ENCODE data around the gene YWHAH. TPM values are rescaled to one million over a fixed set of nuclear protein-coding genes. Genes with fewer than 3 reads are reported as not detected.
A peak's percentile ranks its signal among the peaks of the same experiment; 100 is the strongest.

Gene YWHAH
- total and polyA plus RNA-seq, 9 of the 15 experiments (the other 6 are each of a cell fraction or from before 2014, with no cell fraction given) = 32.0 to 177 (median 114) TPM

DNA sequence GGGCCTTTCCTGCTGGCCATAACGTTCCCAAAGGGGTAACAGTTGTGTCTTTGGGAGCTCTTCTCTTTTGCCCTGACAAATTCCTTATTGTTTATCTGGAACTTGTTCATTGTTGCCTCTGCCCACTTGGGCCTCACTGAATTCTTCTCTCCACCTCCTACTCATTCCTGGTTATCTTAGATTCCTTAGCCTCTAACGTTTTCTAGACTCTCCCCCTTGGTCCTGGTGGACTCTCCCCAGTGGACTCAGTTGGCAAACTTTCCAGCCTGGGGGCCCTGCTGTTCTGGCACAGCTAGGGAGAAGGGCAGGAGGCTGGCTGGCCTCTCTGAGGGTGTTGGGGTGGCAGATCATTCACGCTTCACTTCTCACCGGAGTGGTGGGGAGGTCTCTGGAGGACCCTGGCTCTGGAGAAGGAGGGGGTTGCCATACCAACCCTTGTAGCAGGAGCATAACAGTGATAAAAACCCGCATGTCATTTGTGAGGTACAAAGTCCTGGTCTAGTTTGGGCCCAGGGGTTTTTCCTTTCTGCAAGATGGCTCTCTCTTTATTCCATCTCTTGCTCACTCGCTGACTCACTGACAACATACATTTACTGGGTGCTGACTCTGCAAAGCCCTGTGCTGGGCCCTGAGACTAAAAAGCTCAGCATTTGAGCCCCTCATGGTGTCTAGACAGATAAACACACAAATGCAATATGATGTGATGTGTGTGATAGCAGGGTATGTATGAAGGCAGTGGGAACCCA is 39.7 kb downstream of the YWHAH start:
- Histone ChIP-seq H3K36me3 (ENCODE audit: control insufficient read depth, insufficient read depth, low read length) (no peaks in the 10 kb centered on the region), H4K20me1 (replicated peaks; ENCODE audit: control insufficient read depth, insufficient read depth, low read length) (no peaks in the 10 kb centered on the region), H2AFZ (ENCODE audit: low read depth, low read length) (no peak overlapping the region), H3K4me2 (ENCODE audit: insufficient read depth, low read length) (no peak overlapping the region), H3K79me2 (ENCODE audit: control insufficient read depth, insufficient read depth, low read length) (no peaks in the 10 kb centered on the region), H3K4me3 (no peak overlapping the region), H3K27me3 (ENCODE audit: control insufficient read depth in 2 of 2, insufficient read depth in 2 of 2, low read length in 2 of 2) (peaks cover 2 to 5% of the 10 kb centered on the region in 2 experiments; a peak in 2 of 5 replicates), H3K27ac (ENCODE audit: extremely low read depth, low read depth, low read length) (no peak overlapping the region), H3K4me1 (replicated peaks in 1 of 2; ENCODE audit: control insufficient read depth in 2 of 2, insufficient read depth in 2 of 2, low read length in 2 of 2) (no peaks in the 10 kb centered on the region), H3K9me1 (ENCODE audit: control insufficient read depth, insufficient read depth, low read length) (no peaks in the 10 kb centered on the region), H3K9ac (ENCODE audit: insufficient read depth in 1 of 2, low read depth in 2 of 2, low read length in 2 of 2) (no peak overlapping the region), H3K9me3 (replicated peaks; ENCODE audit: control insufficient read depth, insufficient read depth, low read depth, low read length) (no peaks in the 10 kb centered on the region)
- FAIRE-seq = no peak
- intact Hi-C loops (cut with micrococcal nuclease) = no loop called here
- in situ Hi-C loops (cut with MboI) = loop anchor here (10.0 kb wide), 1 partner anchor 461 kb away; no protein-coding TSS in a partner anchor
- CTCF ChIA-PET (ENCODE audit: low intra/inter-chr PET ratio) = interaction anchor here (0.6 kb wide), 1 partner anchor 160 kb away, joined by 3 read pairs; no protein-coding TSS in a partner anchor
- 0% methylated on average over 5 of the region's 6 CpGs for WGBS (ENCODE audit: insufficient coverage, low coverage, missing lambda C conversion rate)
- ATAC-seq = no peak
- TF ChIP-seq SMARCC2 (IDR thresholded peaks at IDR 0.05; ENCODE audit: low read depth) (no peak), ZNF316 (IDR thresholded peaks at IDR 0.05) (peak; percentile 40)
- no TSS peak for BruUV-seq (replicated peaks)
- POLR2A ChIA-PET = interaction anchor here (0.5 kb wide), 1 partner anchor 23 kb away, joined by 3 read pairs; no protein-coding TSS in a partner anchor
- DNase-seq (ENCODE audit: extremely low read depth in 1 of 4, low spot score in 3 of 4) = no peak

- ChIA-PET CTCF (ENCODE audit: low intra/inter-chr PET ratio) (no interaction called here), POLR2A (no interaction called here)
- Histone ChIP-seq H3K36me3 (ENCODE audit: control insufficient read depth, insufficient read depth, low read length) (no peaks in the 10 kb centered on the region), H3K9me3 (replicated peaks; ENCODE audit: control insufficient read depth, insufficient read depth, low read depth, low read length) (no peaks in the 10 kb centered on the region), H3K4me2 (ENCODE audit: insufficient read depth, low read length) (no peak overlapping the region), H3K9me1 (ENCODE audit: control insufficient read depth, insufficient read depth, low read length) (no peaks in the 10 kb centered on the region), H3K4me1 (replicated peaks in 1 of 2; ENCODE audit: control insufficient read depth in 2 of 2, insufficient read depth in 2 of 2, low read length in 2 of 2) (no peaks in the 10 kb centered on the region), H3K27ac (ENCODE audit: extremely low read depth, low read depth, low read length) (no peak overlapping the region), H2AFZ (ENCODE audit: low read depth, low read length) (no peak overlapping the region), H3K9ac (ENCODE audit: insufficient read depth in 1 of 2, low read depth in 2 of 2, low read length in 2 of 2) (no peak overlapping the region), H4K20me1 (replicated peaks; ENCODE audit: control insufficient read depth, insufficient read depth, low read length) (no peaks in the 10 kb centered on the region), H3K4me3 (no peak overlapping the region), H3K27me3 (ENCODE audit: control insufficient read depth in 2 of 2, insufficient read depth in 2 of 2, low read length in 2 of 2) (peaks cover 2 to 11% of the 10 kb centered on the region in 2 experiments; a peak in 2 of 5 replicates), H3K79me2 (ENCODE audit: control insufficient read depth, insufficient read depth, low read length) (no peaks in the 10 kb centered on the region)
- no peak for ATAC-seq
- DNase-seq (ENCODE audit: extremely low read depth in 1 of 4, low spot score in 3 of 4) = no peak
- in situ Hi-C loops (cut with MboI) = loop anchor here (10.0 kb wide), 1 partner anchor 458 kb away; no protein-coding TSS in a partner anchor
- BruUV-seq (replicated peaks) = no TSS peak
- WGBS (ENCODE audit: insufficient coverage, low coverage, missing lambda C conversion rate) = 0% methylated on average over 1 of the region's 1 CpG
- TF ChIP-seq CXXC5 (CRISPR knock-in tag; IDR thresholded peaks at IDR 0.05) = no peak
- TF ChIP-seq WHSC1 (IDR thresholded peaks at IDR 0.05; ENCODE audit: low read length) = no peak
- no peak for TF ChIP-seq EZH2 (IDR thresholded peaks at IDR 0.05; ENCODE audit: borderline replicate concordance, low read depth, low read length)
- no peak for TF ChIP-seq ZNF507 (tag; conservative IDR thresholded peaks at IDR 0.05)
- TF ChIP-seq CBX1 (IDR thresholded peaks at IDR 0.05; ENCODE audit: low read depth) = no peak
- TF ChIP-seq PML (IDR thresholded peaks at IDR 0.05; ENCODE audit: low read length) = no peak
- TF ChIP-seq GTF2A2 (tag; IDR thresholded peaks at IDR 0.05) = no peak
- no peak for TF ChIP-seq TBL1XR1 (IDR thresholded peaks at IDR 0.05; ENCODE audit: low read length in 2 of 2)
- no peak for FAIRE-seq
- intact Hi-C loops (cut with micrococcal nuclease) = no loop called here
Measured at GRCh38 chr22:31987218-31987617, 42.9 kb downstream of the YWHAH start.
